ENCODE results near the gene ZC3H7A.

Gene ZC3H7A

GRCh38 chr16:11768849-11769248 is 28.2 kb downstream of the ZC3H7A start:
- no peak for DNase-seq (ENCODE audit: low read depth, low spot score)

DNA sequence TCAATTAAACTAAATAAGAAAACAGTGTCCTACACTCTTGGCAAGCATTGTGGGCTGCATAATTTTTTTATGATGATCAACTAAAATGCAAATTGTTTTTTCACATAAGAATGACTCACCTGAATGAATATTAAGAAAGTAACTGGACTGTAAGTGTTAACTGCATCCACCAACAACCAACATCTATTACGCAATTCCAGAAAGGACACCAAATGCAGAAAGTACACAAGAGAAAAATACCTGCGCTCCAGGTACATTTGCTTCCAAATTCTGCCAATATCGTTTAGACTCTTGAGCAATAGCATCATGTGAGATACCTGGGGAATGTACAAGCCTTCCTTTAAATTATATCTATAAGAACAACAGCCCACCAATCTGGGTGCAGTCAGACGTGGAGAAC is 34.6 kb downstream of the ZC3H7A start:
- DNase-seq (ENCODE audit: low read depth, low spot score): no peak

- DNase-seq (ENCODE audit: low read depth, low spot score): no peak
These were observed 37.1 kb downstream of the ZC3H7A start for GRCh38 chr16:11759997-11760396.

DNA sequence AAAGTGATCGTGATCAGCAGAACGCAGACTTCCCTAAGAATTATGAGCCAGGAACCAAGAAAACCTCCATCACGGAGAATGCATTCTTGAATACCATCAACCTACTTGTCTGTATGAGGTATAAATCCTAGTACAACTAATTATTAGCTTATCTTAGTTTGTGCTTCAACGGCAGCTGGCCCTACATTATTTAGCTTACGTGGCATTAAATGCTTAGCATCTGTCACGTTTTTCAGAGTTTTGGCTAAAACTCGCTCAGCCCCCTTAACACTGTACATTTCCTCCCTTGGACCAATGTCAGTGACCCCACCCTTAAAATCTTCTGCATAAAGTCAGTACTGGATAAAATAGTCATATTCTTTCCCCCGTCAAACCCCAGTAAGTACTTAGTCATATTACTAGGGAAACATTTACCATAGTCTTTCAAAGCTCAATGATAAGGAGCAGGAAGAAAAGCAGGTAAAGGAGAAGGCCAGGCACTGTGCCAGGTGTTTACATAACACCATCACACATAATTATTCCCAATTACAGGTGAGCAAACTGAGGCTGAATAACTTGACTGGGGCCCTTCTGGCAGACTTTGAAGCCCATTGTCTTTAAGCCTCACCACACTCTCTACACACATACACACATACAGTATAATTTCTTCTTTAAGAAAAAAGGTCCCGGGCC is 37.8 kb downstream of the ZC3H7A start:
- no peak for DNase-seq (ENCODE audit: low read depth, low spot score)

DNA sequence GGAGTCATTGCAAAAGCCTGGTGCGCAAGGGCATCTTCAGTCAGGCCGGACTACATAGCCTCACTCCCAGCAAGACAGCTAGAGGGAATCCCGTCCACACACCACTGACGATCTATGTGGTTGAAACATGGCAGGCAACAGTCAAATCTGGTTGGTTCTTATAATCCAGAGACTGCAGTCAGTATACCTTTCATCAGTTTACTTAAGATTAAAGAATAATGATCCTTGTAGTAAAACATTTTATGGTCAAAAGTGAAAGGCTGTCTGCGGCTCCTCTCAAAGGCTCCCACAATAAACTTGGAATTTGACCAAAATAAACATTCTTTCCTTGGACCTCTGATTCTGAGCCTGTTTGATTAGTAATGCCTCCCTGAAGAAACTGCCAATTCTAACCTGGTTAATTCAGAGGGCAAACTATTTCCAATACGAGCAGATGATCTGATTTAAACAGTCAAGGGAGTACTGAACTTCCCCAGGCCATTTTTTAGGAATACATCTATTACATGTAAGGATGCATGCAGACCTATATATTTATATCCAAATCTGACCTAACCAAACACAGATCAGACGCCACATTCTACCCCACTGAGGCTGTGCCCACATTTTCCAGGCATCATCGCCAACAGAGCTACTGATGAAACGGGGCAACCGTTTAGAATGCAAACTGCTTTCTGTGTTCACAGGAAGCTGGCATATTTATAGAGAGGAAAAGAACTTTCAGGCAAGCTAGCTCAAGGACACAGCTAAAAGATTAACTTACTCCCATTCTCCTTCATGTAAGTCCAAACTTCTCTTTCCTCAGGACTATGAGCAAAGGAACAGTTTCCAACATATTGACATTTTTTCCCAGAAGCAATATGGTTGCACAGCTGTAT is 39.1 kb downstream of the ZC3H7A start:
- no peak for DNase-seq (ENCODE audit: low read depth, low spot score)

DNA sequence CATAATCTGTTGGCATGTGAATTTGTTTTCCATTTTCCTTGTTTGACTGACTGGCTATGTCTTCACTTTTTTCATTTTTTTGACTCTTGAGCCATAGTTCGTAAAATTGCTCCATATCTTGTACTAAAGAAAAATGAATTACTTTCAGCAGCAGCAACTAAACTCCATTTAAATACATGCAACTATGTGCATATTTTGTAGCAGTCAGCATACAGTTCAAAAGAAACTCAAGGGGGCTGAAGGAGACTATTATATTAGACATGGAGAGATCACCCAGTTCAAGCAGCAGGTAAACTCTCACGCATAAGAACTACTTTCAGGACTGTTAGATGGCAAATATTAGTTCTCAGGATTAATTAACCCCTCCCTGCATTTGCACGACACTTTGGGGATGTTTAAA is 40.8 kb downstream of the ZC3H7A start:
- no peak for DNase-seq (ENCODE audit: low read depth, low spot score)

DNA sequence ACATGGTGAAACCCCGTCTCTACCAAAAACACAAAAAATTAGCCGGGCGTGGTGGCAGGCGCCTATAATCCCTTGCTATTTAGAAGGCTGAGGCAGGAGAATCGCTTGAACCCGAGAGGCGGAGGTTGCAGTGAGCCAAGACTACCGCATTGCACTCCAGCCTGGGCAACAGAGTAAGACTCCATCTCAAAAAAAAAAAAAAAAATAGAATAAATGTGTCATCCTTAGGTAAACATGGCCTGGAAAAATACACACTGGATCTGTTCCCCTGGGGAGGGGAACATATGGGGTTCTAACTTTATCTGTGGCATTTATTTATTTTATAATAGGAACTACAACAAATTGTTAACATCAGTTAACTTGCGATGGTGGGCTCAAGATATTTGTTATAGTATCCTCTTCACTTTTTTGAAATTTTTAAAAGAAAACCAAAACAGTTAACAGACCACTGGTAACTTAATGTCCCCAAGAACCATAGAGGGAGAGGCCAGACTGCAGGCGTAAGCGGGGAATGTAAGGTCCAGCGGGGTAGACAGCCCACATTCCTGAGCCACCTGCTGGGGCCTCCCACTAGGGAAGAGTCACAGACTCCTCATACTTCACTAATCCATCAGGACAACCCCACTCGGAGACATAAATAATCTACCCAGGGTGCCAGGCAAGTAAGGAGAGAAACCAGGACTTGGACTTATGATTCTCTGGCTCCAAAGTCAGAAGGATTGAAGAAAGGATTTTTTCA is 41.9 kb downstream of the ZC3H7A start:
- no peak for DNase-seq (ENCODE audit: low read depth, low spot score)

DNA sequence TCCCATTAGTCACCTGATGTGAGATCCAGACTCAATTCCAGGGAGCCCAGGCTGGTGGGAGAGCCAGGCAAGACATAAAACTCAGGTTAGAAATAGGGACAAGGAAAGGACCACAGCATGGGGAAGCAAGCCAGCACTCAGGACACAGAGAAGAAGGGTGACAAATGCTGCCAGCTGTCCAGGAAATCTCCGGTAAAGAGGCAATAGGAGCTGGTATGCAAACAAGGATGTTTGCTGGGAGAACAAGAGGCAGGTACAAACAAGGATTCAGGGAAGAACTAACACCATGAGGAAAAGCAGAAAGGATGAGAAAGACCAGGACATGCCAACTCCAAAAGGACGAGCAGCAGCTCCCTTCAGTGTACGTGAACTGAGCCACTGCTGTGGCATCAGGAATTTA is 44.2 kb downstream of the ZC3H7A start:
- no peak for DNase-seq (ENCODE audit: low read depth, low spot score)

DNA sequence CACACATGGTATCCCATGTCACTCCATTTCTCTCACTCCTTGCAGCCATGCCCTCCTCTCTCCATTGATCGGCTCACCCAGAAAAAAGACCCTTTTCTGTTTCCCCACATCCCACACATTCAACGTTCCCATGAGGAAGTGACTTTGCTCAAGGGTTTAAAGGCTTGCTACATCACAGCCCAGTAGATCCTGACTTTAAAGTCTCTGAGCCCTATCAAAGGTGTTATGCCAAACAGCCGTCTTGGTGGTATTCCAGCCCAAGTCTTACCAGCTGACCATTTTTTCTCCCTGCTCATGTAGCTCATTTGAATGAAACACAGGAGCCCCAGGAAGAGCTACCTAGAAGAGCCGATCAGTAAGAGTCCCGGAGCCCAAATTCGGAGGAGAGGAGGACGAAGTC is 47.0 kb downstream of the ZC3H7A start:
- DNase-seq (ENCODE audit: low read depth, low spot score): no peak

- DNase-seq (ENCODE audit: low read depth, low spot score): no peak
These were observed 48.4 kb downstream of the ZC3H7A start for GRCh38 chr16:11748404-11749254.

GRCh38 chr16:11747949-11748403 is 49.1 kb downstream of the ZC3H7A start:
- no peak for DNase-seq (ENCODE audit: low read depth, low spot score)

- DNase-seq (ENCODE audit: low read depth, low spot score): no peak
These were observed 53.0 kb downstream of the ZC3H7A start for GRCh38 chr16:11744075-11744470.

DNA sequence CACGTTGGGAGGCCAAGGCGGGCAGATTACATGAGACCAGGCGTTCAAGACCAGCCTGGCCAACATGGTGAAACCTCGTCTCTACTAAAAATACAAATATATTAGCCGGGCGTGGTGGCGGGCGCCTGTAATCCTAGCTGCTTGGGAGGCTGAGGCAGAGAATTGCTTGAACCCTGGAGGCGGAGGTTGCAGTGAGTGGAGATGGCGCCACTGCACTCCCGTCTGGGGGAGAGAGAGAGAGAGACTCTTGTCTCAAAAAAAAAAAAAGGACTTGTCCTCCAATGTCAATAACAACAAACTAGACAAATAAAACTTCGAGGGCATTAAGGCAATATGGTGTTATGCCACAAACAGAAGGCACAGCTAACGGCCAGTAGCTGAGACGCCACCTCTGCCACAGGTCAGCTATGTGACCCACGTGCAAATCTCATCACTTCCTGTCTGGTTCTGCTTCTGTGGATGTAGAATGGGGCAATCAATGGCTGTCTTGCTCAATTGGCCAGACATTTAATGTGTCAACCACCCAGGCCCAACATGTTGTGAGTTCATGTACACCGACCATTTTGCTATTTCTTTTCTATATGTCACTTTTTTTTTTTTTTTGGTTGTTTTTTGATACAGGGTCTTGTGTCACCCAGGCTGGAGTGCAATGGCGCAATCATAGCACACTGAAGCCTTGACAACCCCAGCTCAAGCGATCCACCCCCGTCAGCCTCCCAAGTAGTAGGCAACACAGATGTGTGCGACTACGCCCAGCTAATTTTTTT is 53.6 kb downstream of the ZC3H7A start:
- DNase-seq (ENCODE audit: low read depth, low spot score): no peak

GRCh38 chr16:11742536-11743307 is 54.3 kb downstream of the ZC3H7A start, which contains the start of gene TXNDC11:
TSS of gene TXNDC11 (minus strand) at chr16:11742857. CDS start at chr16:11742730, 127 bp downstream.
- peak; percentile 97 for DNase-seq (ENCODE audit: low read depth, low spot score)

DNA sequence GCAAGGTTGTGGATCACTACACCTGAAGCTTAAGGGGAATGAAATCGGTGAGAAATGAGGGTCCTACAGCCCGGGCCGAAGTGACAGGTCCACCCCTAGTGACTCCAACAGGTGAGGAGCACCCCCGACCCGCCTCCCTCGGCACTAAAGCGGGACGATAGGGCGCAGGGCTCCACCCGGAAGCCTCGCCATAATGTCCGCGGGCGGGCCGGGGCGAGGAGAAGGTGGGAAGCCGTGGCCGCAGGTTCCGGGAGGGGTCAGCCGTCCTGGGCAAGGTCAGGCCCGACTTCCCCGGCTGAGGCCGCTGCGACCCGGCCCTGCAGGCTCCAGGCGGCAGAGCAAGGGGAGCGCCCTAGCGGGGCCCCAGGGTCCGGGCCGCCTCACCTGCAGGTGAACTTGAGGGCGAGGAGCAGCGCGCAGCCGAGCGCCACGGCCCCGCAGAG is 54.9 kb downstream of the ZC3H7A start:
- DNase-seq (ENCODE audit: low read depth, low spot score): peak; percentile 25

DNA sequence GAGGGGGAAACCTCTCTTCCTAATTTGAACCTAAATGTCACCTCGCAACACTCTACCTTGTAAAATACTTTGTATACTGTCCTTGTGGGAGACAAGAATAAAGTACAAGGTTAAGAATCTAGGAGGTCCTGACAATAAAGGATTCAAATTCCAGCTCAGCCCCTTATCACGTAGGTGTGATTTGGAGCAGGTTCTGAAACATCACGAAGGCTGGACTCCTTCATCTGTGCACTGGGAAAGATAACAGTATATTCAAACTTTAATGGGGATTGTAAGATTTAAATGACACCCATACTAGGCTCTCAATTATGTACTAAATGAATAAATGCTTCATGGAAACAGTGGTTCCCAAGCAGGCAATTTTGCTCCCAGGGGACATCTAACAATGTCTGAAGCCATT is 56.5 kb downstream of the ZC3H7A start:
- no peak for DNase-seq (ENCODE audit: low read depth, low spot score)

DNA sequence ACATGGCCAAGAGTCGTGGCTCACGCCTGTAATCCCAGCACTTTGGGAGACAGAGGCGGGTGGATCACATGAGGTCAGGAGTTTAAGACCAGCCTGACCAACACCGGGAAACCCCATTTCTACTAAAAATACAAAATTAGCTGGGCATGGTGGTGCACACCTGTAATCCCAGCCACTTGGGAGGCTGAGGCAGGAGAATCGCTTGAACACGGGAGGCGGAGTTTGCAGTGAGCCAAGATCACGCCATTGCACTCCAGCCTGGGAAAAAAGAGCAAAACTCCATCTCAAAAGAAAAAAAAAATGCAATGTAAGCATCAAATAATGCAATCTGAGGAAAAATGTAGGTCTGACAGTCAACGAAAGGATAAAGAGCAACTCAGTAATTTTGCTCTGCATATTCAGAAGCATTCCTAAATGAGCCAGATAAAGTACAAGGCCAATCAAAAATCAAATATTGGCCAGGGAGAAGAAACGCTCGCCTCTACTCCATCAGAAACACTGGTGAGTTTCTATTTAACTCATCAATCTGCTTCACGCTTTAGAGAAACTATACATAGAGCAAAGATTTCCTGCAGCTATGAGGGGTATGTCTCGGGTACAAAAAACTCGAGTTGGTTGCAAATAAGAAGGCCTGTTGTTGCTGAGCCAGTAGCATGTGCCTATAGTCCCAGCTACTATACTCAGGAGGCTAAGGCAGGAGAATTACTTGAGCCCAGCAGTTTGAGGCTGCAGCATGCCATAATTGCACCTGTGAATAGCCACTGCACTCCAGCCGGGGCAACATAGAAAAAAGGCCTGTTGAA is 58.1 kb downstream of the ZC3H7A start:
- DNase-seq (ENCODE audit: low read depth, low spot score): no peak

DNA sequence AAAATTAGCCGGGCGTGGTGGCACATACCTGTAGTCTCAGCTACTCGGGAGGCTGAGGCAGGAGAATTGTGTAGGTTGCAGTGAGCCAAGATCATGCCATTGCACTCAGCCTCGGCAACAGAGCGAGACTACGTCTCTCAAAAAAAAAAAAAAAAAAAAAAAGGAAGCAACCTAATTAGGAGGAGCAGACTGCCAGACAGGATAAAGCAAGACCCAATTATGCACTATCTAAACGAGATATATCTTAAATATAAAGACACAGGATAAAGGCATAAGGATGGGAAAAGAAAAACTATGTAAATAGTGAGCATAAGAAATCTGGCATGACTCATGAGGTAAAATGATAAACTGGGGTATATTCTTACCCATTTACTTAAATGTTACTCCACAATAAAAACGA is 59.3 kb downstream of the ZC3H7A start:
- no peak for DNase-seq (ENCODE audit: low read depth, low spot score)

GRCh38 chr16:11736903-11737302 is 60.2 kb downstream of the ZC3H7A start:
- DNase-seq (ENCODE audit: low read depth, low spot score): no peak

Data from activated CD4-positive, CD25-positive, alpha-beta regulatory T cell treated with anti-CD3 and anti-CD28 coated beads, Interleukin-2, amount 50 U/mL, for 16 hours (primary cell).